K562 (cell line): ENCODE results near the gene TTYH2. TPM values are rescaled to one million over a fixed set of nuclear protein-coding genes. Genes with fewer than 3 reads are reported as not detected.
A peak's percentile ranks its signal among the peaks of the same experiment; 100 is the strongest.

Experiments
- CBX2 ChIP-seq: fragments of 200-600 bp; sonication (generic); IDR thresholded peaks from one replicate; pipeline ENCODE4 v1.6.1; 2012; ENCODE audit warnings: mild to moderate bottlenecking, low read length, inconsistent platforms; ENCODE audit not compliant: insufficient read depth, poor library complexity, severe bottlenecking
- HOMEZ ChIP-seq: fragments of 250-450 bp; sonication (Bioruptor Pico); IDR thresholded peaks from 2 replicates; pipeline ENCODE4 v1.4.0; 2020; ENCODE audit warnings: mild to moderate bottlenecking, moderate library complexity
- JUN ChIP-seq, 2 experiments: sonication (generic) in 1 of 2; formaldehyde crosslinking in 1 of 2; IDR thresholded peaks; 2 replicates each; pipeline versions ENCODE4 v1.6.1 to v1.8.0; 2012 to 2022; ENCODE audit warnings: borderline replicate concordance in 2 of 2, mild to moderate bottlenecking in 2 of 2, improper control_type of control experiment in 1 of 2, low read depth in 1 of 2, low read length in 1 of 2, missing genetic modification reagents in 1 of 2
- NFE2 ChIP-seq: IDR thresholded peaks from 2 replicates; pipeline ENCODE4 v1.6.1; 2014; ENCODE audit warnings: antibody characterized with exemption, low read depth
- PPARD ChIP-seq: fragments of 250-450 bp; sonication (Bioruptor Pico); IDR thresholded peaks from 2 replicates; pipeline ENCODE4 v1.8.0; 2022; ENCODE audit warnings: inconsistent platforms, mild to moderate bottlenecking, moderate library complexity
- RCOR1 ChIP-seq, 2 experiments: IDR thresholded peaks; 2 replicates each; pipeline ENCODE4 v1.6.1; 2012; ENCODE audit warnings: low read depth in 2 of 2, low read length in 2 of 2, borderline replicate concordance in 1 of 2, improper control_type of control experiment in 1 of 2
- TEAD2 ChIP-seq: fragments of 450-650 bp; IDR thresholded peaks from 2 replicates; pipeline ENCODE4 v1.6.1; 2016; ENCODE audit warnings: missing genetic modification characterization, control low read depth, missing compliant biosample characterization
- ZNF3 ChIP-seq: fragments of 250-450 bp; sonication (Bioruptor Pico); IDR thresholded peaks from 2 replicates; pipeline ENCODE4 v1.5.0; 2021; ENCODE audit warnings: mild to moderate bottlenecking, moderate library complexity
- ZNF586 ChIP-seq: fragments of 450-650 bp; formaldehyde crosslinking; conservative IDR thresholded peaks from 2 replicates; pipeline ENCODE4 v1.4.0; 2020; ENCODE audit warnings: mild to moderate bottlenecking, moderate library complexity
- ZNF766 ChIP-seq: fragments of 200-800 bp; sonication (Bioruptor generic); conservative IDR thresholded peaks from 2 replicates; pipeline ENCODE4 v1.6.1; 2016; ENCODE audit warnings: missing genetic modification characterization, missing compliant biosample characterization
- ZNF780A ChIP-seq: fragments of 250-450 bp; sonication (Bioruptor Pico); IDR thresholded peaks from 2 replicates; pipeline ENCODE4 v1.5.0; 2021; ENCODE audit warnings: mild to moderate bottlenecking
- polyA plus RNA-seq, 8 experiments: library from polyadenylated mRNA; depleted of rRNA in 4 of 8; stranded (reverse) in 5 of 8; unstranded in 3 of 8; fragments of >200 nt; fragmentation: Nextera tagmentation in 2 of 8; fragmentation: Illumina TruSeq in 1 of 8; extraction: Ambion mirVana in 2 of 8; extraction: Trizol in 1 of 8; gene quantifications; 2 replicates each; pipeline versions ENCODE4 v1.2.1 to v1.2.3, GENCODE V29; 2011 to 2014; ENCODE audit warnings: inconsistent platforms in 1 of 8, missing spikeins in 1 of 8
- total RNA-seq, 7 experiments: library from RNA; depleted of rRNA in 6 of 7; stranded (reverse); fragments of >200 nt in 6 of 7; fragmentation: Illumina TruSeq in 2 of 7; extraction: Trizol in 2 of 7; gene quantifications; 2 replicates each; pipeline versions ENCODE4 v1.2.1 to v1.2.3, GENCODE V29; 2011 to 2021; ENCODE audit warnings: low replicate concordance in 1 of 7
- TF ChIP-seq, protein P1 (sequence below), 2 experiments: fragments of 200-800 bp in 1 of 2; sonication (Bioruptor generic) in 1 of 2; sonication (generic) in 1 of 2; formaldehyde crosslinking in 1 of 2; IDR thresholded peaks in 1 of 2; conservative IDR thresholded peaks in 1 of 2; 2 replicates each; pipeline versions ENCODE4 v1.5.0 to v1.6.1; 2016 to 2020; ENCODE audit warnings: missing compliant biosample characterization in 1 of 2, missing genetic modification characterization in 1 of 2, missing genetic modification reagents in 1 of 2
- TF ChIP-seq, protein P2 (sequence below): sonication (generic); formaldehyde crosslinking; IDR thresholded peaks from 2 replicates; pipeline ENCODE4 v1.8.0; 2022; ENCODE audit warnings: missing genetic modification reagents, mild to moderate bottlenecking, borderline replicate concordance
- TF ChIP-seq, protein P3 (sequence below): fragments of 450-650 bp; formaldehyde crosslinking; IDR thresholded peaks from 2 replicates; pipeline ENCODE4 v1.4.0; 2020; ENCODE audit warnings: mild to moderate bottlenecking
- TF ChIP-seq, protein P4 (sequence below): fragments of 450-650 bp; conservative IDR thresholded peaks from 2 replicates; pipeline ENCODE4 v1.6.1; 2016; ENCODE audit warnings: missing genetic modification characterization, low read depth, mild to moderate bottlenecking, missing compliant biosample characterization, moderate library complexity

Gene TTYH2
- total and polyA plus RNA-seq, 9 of the 15 experiments (the other 6 are each of a cell fraction or from before 2014, with no cell fraction given): 0.03 to 2.0 (median 0.91) TPM

- TF ChIP-seq, protein P1, sequence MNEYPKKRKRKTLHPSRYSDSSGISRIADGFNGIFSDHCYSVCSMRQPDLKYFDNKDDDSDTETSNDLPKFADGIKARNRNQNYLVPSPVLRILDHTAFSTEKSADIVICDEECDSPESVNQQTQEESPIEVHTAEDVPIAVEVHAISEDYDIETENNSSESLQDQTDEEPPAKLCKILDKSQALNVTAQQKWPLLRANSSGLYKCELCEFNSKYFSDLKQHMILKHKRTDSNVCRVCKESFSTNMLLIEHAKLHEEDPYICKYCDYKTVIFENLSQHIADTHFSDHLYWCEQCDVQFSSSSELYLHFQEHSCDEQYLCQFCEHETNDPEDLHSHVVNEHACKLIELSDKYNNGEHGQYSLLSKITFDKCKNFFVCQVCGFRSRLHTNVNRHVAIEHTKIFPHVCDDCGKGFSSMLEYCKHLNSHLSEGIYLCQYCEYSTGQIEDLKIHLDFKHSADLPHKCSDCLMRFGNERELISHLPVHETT (CRISPR knock-in tag; conservative IDR thresholded peaks at IDR 0.05 in 1 of 2, IDR thresholded peaks at IDR 0.05 in 1 of 2): no peak
- TF ChIP-seq ZNF586 (CRISPR knock-in tag) (no peak), ZNF3 (no peak; the same call in 1 of the 2 replicates), NFE2 (no peak), PPARD (CRISPR knock-in tag) (no peak), TEAD2 (no peak), RCOR1 (IDR thresholded peaks at IDR 0.05; ENCODE audit: borderline replicate concordance in 1 of 2, low read depth in 2 of 2, low read length in 2 of 2) (peak in 1 of 2 experiments; percentile 37; a peak in 1 of 4 replicates), HOMEZ (CRISPR knock-in tag) (no peak), CBX2 (no peak), ZNF780A (CRISPR knock-in tag) (no peak), JUN (IDR thresholded peaks at IDR 0.05; ENCODE audit: borderline replicate concordance, low read depth, low read length) (no peak), JUN (CRISPR knock-in tag; IDR thresholded peaks at IDR 0.05; ENCODE audit: borderline replicate concordance) (no peak), ZNF766 (CRISPR knock-in tag) (no peak)
- TF ChIP-seq, protein P2, sequence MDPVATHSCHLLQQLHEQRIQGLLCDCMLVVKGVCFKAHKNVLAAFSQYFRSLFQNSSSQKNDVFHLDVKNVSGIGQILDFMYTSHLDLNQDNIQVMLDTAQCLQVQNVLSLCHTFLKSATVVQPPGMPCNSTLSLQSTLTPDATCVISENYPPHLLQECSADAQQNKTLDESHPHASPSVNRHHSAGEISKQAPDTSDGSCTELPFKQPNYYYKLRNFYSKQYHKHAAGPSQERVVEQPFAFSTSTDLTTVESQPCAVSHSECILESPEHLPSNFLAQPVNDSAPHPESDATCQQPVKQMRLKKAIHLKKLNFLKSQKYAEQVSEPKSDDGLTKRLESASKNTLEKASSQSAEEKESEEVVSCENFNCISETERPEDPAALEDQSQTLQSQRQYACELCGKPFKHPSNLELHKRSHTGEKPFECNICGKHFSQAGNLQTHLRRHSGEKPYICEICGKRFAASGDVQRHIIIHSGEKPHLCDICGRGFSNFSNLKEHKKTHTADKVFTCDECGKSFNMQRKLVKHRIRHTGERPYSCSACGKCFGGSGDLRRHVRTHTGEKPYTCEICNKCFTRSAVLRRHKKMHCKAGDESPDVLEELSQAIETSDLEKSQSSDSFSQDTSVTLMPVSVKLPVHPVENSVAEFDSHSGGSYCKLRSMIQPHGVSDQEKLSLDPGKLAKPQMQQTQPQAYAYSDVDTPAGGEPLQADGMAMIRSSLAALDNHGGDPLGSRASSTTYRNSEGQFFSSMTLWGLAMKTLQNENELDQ (CRISPR knock-in tag): no peak
- TF ChIP-seq, protein P3, sequence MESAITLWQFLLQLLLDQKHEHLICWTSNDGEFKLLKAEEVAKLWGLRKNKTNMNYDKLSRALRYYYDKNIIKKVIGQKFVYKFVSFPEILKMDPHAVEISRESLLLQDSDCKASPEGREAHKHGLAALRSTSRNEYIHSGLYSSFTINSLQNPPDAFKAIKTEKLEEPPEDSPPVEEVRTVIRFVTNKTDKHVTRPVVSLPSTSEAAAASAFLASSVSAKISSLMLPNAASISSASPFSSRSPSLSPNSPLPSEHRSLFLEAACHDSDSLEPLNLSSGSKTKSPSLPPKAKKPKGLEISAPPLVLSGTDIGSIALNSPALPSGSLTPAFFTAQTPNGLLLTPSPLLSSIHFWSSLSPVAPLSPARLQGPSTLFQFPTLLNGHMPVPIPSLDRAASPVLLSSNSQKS (CRISPR knock-in tag): no peak
- TF ChIP-seq, protein P4, sequence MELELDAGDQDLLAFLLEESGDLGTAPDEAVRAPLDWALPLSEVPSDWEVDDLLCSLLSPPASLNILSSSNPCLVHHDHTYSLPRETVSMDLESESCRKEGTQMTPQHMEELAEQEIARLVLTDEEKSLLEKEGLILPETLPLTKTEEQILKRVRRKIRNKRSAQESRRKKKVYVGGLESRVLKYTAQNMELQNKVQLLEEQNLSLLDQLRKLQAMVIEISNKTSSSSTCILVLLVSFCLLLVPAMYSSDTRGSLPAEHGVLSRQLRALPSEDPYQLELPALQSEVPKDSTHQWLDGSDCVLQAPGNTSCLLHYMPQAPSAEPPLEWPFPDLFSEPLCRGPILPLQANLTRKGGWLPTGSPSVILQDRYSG (tag): no peak
Measured at GRCh38 chr17:74212913-74213791, at the start of gene TTYH2 (continued).
